EH (cell line): ENCODE data around the gene TAC3.
"Not testable (repeated sequence)": the region's sequence is repeated elsewhere in the genome, so short reads cannot be mapped to it uniquely, and the experiment has no call there.

Source experiments
- DNase-seq: peaks from one replicate; pipeline ENCODE4 v3.0.0-alpha.2; 2015; ENCODE audit warnings: low read depth

The TAC3 gene

DNA sequence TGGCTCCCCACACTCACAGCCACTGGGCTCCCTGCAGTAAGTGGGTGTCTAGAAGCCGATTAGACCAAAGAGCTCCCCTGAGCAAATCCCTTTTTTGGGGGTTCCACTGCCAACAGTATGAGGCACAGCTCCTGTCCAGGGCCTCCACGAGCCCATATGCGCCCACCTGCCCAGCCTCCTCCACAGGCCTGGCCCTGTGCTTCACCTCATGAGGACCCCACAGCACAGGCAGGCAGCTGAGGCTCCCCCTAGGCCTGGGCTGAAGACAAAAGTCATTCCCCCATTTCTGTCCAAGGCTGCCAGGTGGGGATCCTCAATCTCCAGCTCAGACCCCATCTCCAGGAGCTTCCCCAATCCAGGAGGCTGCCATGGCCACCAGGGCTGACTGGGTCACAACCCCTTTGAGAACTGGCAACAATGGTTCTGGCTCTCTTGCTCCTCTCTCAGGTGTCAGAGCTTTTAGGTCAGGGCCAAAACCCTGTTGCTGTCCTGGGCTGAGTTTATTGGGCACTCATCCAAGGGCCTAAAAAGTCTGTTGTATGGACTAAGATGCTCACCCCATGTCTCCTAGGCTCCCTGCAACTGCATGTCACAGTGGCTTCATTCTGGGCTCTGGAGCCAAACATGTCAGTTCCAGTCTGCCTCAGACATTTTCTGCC lies 33.6 kb downstream of the TAC3 start:
- DNase-seq = not testable (repeated sequence)

DNA sequence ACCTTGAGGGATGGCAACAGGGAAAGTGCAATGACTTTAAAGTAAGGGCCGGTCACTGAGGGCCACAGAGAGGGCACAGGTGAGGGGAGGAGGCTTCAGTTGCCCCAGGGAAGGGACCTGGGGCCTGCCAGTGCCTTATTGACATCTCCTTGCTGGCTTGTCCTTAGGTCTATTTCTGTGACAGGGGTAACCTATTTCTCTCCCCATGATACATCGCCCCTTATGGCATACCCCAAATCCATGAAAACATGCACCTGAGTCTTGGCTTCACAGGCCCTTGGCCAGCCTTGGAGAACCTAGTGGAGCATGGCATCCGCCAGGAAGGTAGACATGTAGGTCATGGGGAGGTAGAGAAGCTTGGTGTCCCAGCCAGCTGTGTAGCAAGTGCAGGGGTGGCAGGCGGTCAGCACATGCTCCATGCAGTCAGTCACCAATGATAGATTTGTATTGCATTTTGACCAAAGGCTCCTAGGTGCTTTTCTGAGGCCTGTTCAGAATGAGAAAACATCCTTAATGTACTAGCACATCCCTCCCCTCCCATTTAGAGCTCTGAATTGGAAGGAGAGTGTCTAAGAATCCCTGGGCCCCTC lies 35.3 kb downstream of the TAC3 start:
- DNase-seq = no peak

DNA sequence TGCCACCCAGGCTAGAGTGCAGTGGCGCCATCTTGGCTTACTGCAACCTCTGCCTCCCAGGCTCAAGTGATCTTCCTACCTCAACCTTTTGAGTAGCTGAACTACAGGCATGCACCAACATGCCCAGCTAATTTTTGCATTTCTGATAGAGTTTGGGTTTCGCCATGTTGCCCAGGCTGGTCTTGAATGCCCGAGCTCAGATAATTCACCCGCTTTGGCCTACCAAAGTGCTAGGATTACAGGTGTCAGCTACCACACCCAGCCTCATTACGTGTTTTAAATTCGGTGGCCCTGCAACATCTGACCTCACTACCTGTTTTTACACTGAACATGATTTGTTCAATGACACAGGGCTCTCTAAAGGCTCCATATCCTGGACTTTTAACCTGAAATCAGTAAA lies 36.1 kb downstream of the TAC3 start:
- no peak for DNase-seq

DNA sequence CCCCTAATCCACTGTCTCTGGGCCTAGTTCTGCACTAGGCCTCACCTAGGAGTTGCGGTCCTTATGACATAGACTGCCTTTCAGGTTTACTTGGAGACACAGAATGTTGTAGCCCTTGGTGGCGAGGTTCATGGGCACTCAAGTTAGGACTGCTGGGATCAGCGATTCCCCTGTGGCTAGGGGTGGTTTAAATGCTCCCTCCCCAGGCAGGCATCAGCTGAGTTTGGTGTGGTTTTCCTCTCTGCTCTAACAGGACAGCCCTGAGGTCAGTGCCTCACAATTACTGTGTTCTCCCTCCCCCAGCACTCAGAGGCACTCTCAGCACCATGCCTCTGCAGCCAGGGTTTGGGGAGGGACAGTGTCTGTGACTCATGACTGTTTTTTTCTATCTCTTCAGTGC lies 36.7 kb downstream of the TAC3 start:
- DNase-seq = peak; percentile 26

DNA sequence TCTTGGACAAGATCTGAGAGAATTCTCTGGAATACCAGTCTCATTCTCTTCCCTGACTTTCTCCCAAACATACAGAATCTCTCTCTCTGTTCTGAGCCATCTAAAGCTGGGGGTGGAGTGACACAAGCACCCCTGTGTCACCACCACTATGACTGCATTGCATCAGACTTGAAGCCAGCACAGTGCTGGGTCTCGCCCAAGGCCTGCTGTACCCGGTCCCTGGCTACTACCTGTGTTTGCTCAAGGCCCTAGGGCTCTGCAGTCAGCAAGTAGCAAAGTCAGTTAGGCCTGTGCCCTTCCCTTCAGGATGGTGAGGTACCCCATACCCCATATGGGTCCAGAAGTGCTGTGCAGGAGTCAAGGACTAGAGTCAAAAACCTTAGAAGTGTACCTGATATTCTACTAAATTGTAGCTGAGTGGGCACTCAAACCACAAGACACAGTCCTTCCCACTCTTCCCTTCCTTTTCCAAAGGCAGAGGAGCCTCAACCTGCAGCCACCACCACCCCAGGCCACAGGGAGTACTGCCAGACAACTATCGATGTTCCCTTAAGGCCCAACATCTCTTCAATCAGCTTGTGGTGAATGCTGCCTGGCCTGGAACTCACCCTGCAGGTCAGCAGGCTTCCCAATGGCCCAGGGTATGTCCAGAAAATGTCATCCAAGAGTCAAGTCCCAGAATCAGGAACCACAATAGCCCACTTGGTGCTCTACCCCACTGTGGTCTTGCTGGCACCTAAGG lies 37.8 kb downstream of the TAC3 start:
- no peak for DNase-seq

DNA sequence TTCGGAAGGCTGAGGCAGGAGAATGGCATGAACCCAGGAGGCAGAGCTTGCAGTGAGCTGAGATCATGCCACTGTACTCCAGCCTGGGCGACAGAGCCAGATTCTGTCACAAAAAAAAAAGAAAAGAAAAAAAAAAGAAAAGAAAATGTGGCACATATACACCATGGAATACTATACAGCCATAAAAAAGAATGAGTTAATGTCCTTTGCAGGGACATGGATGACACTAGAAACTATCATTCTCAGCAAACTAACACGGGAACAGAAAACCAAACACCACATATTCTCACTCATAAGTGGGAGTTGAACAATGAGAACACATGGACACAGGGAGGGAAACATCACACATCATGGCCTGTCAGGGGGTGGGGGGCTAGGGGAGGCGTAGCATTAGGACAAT lies 39.0 kb downstream of the TAC3 start:
- DNase-seq = not testable (repeated sequence)

DNA sequence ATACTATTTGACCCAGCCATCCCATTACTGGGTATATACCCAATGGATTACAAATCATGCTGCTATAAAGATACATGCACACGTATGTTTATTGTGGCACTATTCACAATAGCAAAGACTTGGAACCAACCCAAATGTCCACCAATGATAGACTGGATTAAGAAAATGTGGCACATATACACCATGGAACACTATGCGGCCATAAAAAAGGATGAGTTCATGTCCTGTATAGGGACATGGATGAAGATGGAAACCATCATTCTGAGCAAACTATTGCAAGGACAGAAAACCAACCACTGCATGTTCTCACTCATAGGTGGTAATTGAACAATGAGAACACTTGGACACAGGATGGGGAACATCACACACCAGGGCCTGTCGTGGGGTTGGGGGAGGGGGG lies 42.1 kb downstream of the TAC3 start:
- not testable (repeated sequence) for DNase-seq

DNA sequence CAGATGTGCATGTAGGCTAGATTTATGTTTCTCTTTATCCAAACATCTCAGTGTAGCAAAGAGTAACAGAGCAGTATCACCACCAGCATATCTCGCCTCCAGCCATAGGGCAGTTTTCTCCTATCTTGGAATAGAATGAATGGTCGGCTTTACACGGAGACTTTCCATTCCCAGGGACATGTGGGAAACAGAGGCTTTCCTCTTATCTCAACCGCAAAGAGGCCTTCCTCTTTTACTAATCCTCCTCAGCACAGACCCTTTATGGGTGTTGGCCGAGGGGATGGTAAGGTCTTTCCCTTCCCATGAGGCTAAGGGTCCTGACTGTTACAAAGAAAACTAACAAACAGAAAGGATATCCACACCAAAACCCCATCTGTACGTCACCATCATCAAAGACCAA lies 47.4 kb downstream of the TAC3 start:
- DNase-seq = not testable (repeated sequence)

DNA sequence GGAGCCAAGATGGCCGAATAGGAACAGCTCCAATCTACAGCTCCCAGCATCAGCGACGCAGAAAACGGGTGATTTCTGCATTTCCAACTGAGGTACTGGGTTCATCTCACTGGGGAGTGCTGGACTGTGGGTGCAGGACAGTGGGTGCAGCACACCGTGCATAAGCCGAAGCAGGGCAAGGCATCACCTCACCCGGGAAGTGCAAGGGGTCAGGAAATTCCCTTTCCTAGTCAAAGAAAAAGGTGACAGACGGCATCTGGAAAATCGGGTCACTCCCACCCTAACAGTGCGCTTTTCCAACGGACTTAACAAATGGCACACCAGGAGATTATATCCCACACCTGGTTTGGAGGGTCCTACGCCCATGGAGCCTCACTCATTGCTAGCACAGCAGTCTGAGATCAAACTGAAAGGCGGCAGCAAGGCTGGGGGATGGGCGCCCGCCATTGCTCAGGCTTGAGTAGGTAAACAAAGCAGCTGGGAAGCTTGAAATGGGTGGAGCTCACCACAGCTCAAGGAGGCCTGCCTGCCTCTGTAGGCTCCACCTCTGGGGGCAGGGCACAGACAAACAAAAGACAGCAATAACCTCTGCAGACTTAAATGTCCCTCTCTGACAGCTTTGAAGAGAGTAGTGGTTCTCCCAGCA lies 50.2 kb downstream of the TAC3 start:
- not testable (repeated sequence) for DNase-seq

DNA sequence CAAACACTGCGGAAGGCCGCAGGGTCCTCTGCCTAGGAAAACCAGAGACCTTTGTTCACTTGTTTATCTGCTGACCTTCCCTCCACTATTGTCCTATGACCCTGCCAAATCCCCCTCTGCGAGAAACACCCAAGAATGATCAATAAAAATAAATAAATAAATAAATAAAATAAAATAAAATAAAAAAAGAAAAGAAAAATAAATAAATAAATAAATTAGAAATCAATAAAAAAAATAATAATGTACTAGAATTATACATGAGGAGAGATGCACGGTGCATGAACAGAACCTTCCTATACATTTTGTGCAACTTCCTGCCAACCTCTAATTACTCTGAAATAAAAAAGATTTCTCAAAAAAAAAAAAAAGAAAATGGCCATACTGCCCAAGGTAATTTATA lies 51.2 kb downstream of the TAC3 start:
- not testable (repeated sequence) for DNase-seq

DNA sequence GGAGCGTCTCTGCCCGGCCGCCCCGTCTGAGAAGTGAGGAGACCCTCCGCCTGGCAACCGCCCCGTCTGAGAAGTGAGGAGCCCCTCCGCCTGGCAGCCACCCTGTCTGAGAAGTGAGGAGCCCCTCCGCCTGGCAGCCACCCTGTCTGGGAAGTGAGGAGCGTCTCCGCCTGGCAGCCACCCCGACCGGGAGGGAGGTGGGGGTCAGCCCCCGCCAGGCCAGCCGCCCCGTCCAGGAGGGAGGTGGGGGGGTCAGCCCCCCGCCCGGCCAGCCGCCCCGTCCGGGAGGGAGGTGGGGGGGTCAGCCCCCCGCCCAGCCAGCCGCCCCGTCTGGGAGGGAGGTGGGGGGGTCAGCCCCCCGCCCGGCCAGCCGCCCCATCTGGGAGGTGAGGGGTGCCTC lies 52.8 kb downstream of the TAC3 start:
- not testable (repeated sequence) for DNase-seq

DNA sequence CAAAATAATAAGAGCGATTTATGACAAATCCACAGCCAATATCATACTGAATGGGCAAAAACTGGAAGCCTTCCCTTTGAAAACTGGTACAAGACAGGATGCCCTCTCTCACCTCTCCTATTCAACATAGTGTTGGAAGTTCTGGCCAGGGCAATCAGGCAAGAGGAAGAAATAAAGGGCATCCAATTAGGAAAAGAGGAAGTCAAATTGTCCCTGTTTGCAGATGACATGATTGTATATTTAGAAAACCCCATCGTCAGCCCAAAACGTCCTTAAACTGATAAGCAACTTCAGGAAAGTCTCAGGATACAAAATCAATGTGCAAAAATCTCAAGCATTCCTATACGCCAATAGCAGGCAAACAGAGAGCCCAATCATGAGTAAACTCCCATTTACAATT lies 54.1 kb downstream of the TAC3 start:
- not testable (repeated sequence) for DNase-seq
